DND-41 (cell line): ENCODE data around the gene CTIF.

Experiments
- ATAC-seq: fragments of 200-7000 bp; cut with Tn5 transposase; 3 replicates; pipeline ENCODE4 v1.9.1; 2021; ENCODE audit warnings: low read depth; ENCODE audit not compliant: insufficient read depth
- DNase-seq: peaks from one replicate; pipeline ENCODE4 v3.0.0-alpha.2; 2020
- H2AFZ ChIP-seq: 2 replicates; pipeline ENCODE4 v1.6.0; 2012; ENCODE audit warnings: low read depth, low read length
- H3K27ac ChIP-seq: 2 replicates; pipeline ENCODE4 v1.5.1; 2012; ENCODE audit warnings: low read length, inconsistent platforms
- H3K27me3 ChIP-seq: fragments of 200-600 bp; sonication (generic); 2 replicates; pipeline ENCODE4 v1.6.0; 2012; ENCODE audit warnings: low read length, mild to moderate bottlenecking, inconsistent platforms; ENCODE audit not compliant: insufficient read depth, poor library complexity
- H3K36me3 ChIP-seq: 2 replicates; pipeline ENCODE4 v1.5.1; 2012; ENCODE audit warnings: low read length, inconsistent platforms; ENCODE audit not compliant: insufficient read depth
- H3K4me1 ChIP-seq: 2 replicates; pipeline ENCODE4 v1.5.1; 2012; ENCODE audit warnings: mild to moderate bottlenecking, low read length; ENCODE audit not compliant: insufficient read depth
- H3K4me2 ChIP-seq: 2 replicates; pipeline ENCODE4 v1.6.0; 2012; ENCODE audit warnings: mild to moderate bottlenecking, moderate library complexity, low read length, inconsistent platforms; ENCODE audit not compliant: insufficient read depth
- H3K4me3 ChIP-seq, 2 experiments: fragments of 200-600 bp in 1 of 2; shearing (Covaris generic) in 1 of 2; 2 replicates each; pipeline ENCODE4 v1.5.1; 2012 to 2016; ENCODE audit warnings: inconsistent platforms in 2 of 2, low read length in 2 of 2, mild to moderate bottlenecking in 2 of 2, low read depth in 1 of 2, moderate library complexity in 1 of 2
- H3K79me2 ChIP-seq: 2 replicates; pipeline ENCODE4 v1.6.0; 2012; ENCODE audit warnings: low read length, inconsistent platforms; ENCODE audit not compliant: insufficient read depth
- H3K9ac ChIP-seq: 2 replicates; pipeline ENCODE4 v1.6.0; 2012; ENCODE audit warnings: low read depth, mild to moderate bottlenecking, inconsistent platforms, low read length, moderate library complexity
- H3K9me3 ChIP-seq: 2 replicates; pipeline ENCODE4 v1.5.1; 2012; ENCODE audit warnings: low read length, moderate library complexity, mild to moderate bottlenecking, inconsistent platforms; ENCODE audit not compliant: insufficient read depth, severe bottlenecking
- H4K20me1 ChIP-seq: 2 replicates; pipeline ENCODE4 v1.6.0; 2012; ENCODE audit warnings: low read length; ENCODE audit not compliant: insufficient read depth
- EZH2 ChIP-seq: IDR thresholded peaks from 3 replicates; pipeline ENCODE4 v1.6.1; 2012; ENCODE audit warnings: borderline replicate concordance, low read depth, mild to moderate bottlenecking, moderate library complexity, low read length, inconsistent platforms; ENCODE audit not compliant: severe bottlenecking
- TF ChIP-seq, protein P1 (sequence below): IDR thresholded peaks from 2 replicates; pipeline ENCODE4 v1.5.1; 2012; ENCODE audit warnings: borderline replicate concordance, low read length, moderate library complexity, mild to moderate bottlenecking; ENCODE audit not compliant: poor library complexity, severe bottlenecking; ENCODE audit errors: extremely low read depth

The CTIF gene

GRCh38 chr18:48698707-48699106, 159.9 kb downstream of the CTIF start:
- ATAC-seq (no peak), DNase-seq (no peak)
- TF ChIP-seq, protein P1, sequence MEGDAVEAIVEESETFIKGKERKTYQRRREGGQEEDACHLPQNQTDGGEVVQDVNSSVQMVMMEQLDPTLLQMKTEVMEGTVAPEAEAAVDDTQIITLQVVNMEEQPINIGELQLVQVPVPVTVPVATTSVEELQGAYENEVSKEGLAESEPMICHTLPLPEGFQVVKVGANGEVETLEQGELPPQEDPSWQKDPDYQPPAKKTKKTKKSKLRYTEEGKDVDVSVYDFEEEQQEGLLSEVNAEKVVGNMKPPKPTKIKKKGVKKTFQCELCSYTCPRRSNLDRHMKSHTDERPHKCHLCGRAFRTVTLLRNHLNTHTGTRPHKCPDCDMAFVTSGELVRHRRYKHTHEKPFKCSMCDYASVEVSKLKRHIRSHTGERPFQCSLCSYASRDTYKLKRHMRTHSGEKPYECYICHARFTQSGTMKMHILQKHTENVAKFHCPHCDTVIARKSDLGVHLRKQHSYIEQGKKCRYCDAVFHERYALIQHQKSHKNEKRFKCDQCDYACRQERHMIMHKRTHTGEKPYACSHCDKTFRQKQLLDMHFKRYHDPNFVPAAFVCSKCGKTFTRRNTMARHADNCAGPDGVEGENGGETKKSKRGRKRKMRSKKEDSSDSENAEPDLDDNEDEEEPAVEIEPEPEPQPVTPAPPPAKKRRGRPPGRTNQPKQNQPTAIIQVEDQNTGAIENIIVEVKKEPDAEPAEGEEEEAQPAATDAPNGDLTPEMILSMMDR, result no peak
- no peak for TF ChIP-seq EZH2
- no peak overlapping the region for H3K4me3 ChIP-seq
- H4K20me1 ChIP-seq, result no peaks in the 10 kb centered on the region
- no peak overlapping the region for H3K27ac ChIP-seq
- H2AFZ ChIP-seq, result no peak overlapping the region
- H3K9ac ChIP-seq, result no peak overlapping the region
- no peaks in the 10 kb centered on the region for H3K27me3 ChIP-seq
- H3K4me2 ChIP-seq, result no peak overlapping the region
- no peaks in the 10 kb centered on the region for H3K79me2 ChIP-seq
- H3K36me3 ChIP-seq, result no peaks in the 10 kb centered on the region
- H3K4me1 ChIP-seq, result peaks cover 5% of the 10 kb centered on the region
- no peaks in the 10 kb centered on the region for H3K9me3 ChIP-seq

- H3K79me2 ChIP-seq, result no peaks in the 10 kb centered on the region
- no peaks in the 10 kb centered on the region for H3K27me3 ChIP-seq
- H3K9me3 ChIP-seq, result no peaks in the 10 kb centered on the region
- H3K9ac ChIP-seq, result no peak overlapping the region
- no peak overlapping the region for H3K27ac ChIP-seq
- TF ChIP-seq, protein P1, result no peak
- TF ChIP-seq EZH2, result no peak
- DNase-seq (no peak), ATAC-seq (no peak)
- peaks cover 5% of the 10 kb centered on the region for H3K4me1 ChIP-seq
- no peak overlapping the region for H3K4me3 ChIP-seq
- H3K4me2 ChIP-seq, result no peak overlapping the region
- H4K20me1 ChIP-seq, result no peaks in the 10 kb centered on the region
- H3K36me3 ChIP-seq, result no peaks in the 10 kb centered on the region
- no peak overlapping the region for H2AFZ ChIP-seq
Observed at GRCh38 chr18:48699761-48700160, 160.9 kb downstream of the CTIF start.

DNA sequence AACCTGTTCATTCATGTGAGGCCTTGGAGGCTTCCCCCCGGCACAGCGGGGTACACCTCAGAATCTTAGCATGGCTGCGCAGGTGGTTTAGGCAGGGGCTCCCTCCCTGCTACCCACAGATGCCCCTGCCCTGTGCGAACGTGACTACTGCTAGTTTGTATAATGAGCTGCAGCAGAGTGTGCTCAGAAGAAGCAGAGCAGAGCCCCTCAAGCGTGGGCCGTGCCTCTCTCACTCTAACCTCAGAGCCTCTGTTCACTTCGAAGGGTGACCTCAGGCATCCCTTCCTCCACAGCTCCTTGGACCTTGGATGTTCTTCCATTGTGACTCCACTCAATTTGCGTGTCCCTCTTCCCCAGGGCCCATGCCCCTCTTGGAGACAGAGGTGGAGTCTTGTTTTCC, 161.6 kb downstream of the CTIF start:
- Histone ChIP-seq H3K79me2 (no peaks in the 10 kb centered on the region), H4K20me1 (no peaks in the 10 kb centered on the region), H2AFZ (no peak overlapping the region), H3K9me3 (no peaks in the 10 kb centered on the region), H3K9ac (no peak overlapping the region), H3K27ac (no peak overlapping the region), H3K4me1 (peaks cover 5% of the 10 kb centered on the region), H3K36me3 (no peaks in the 10 kb centered on the region), H3K4me2 (no peak overlapping the region), H3K27me3 (no peaks in the 10 kb centered on the region), H3K4me3 (no peak overlapping the region)
- no peak for TF ChIP-seq EZH2
- TF ChIP-seq, protein P1, result no peak
- DNase-seq (no peak), ATAC-seq (no peak)

GRCh38 chr18:48702346-48703027, 163.7 kb downstream of the CTIF start:
- TF ChIP-seq, protein P1, result no peak
- no peak for TF ChIP-seq EZH2
- H3K9ac ChIP-seq, result no peak overlapping the region
- H3K79me2 ChIP-seq, result no peaks in the 10 kb centered on the region
- no peaks in the 10 kb centered on the region for H3K27me3 ChIP-seq
- no peak for DNase-seq
- peak; percentile 31; the same call in 1 of the 3 replicates for ATAC-seq
- H4K20me1 ChIP-seq, result no peaks in the 10 kb centered on the region
- H3K4me1 ChIP-seq, result peaks cover 5% of the 10 kb centered on the region
- H3K4me3 ChIP-seq, result no peak overlapping the region
- no peak overlapping the region for H2AFZ ChIP-seq
- no peaks in the 10 kb centered on the region for H3K9me3 ChIP-seq
- H3K27ac ChIP-seq, result no peak overlapping the region
- no peak overlapping the region for H3K4me2 ChIP-seq
- H3K36me3 ChIP-seq, result no peaks in the 10 kb centered on the region
